H1 (cell line): Measurements from ENCODE around the gene HMGXB3.

Experiments used
- EP300 ChIP-seq, 2 experiments: IDR thresholded peaks; 1 replicate in 1 of 2; 2 replicates in 1 of 2; pipeline ENCODE4 v1.6.1; 2011 to 2012; ENCODE audit warnings: low read depth in 2 of 2, low read length in 2 of 2, mild to moderate bottlenecking in 2 of 2, borderline replicate concordance in 1 of 2, inconsistent platforms in 1 of 2, moderate library complexity in 1 of 2
- POLR2AphosphoS5 ChIP-seq: IDR thresholded peaks from 2 replicates; pipeline ENCODE4 v1.6.1; 2011; ENCODE audit warnings: low read depth, low read length
- YY1 ChIP-seq: IDR thresholded peaks from 2 replicates; pipeline ENCODE4 v1.6.1; 2011; ENCODE audit warnings: low read depth, mild to moderate bottlenecking, low read length
- TF ChIP-seq, protein P1 (sequence below), 3 experiments: IDR thresholded peaks; 1 replicate in 2 of 3; 2 replicates in 1 of 3; pipeline versions ENCODE4 v1.5.1 to v1.6.1; 2011; ENCODE audit warnings: low read length in 3 of 3, mild to moderate bottlenecking in 3 of 3, inconsistent platforms in 2 of 3, low read depth in 1 of 3, moderate library complexity in 1 of 3; ENCODE audit not compliant: insufficient read depth in 1 of 3; ENCODE audit errors: control extremely low read depth in 1 of 3

DNA sequence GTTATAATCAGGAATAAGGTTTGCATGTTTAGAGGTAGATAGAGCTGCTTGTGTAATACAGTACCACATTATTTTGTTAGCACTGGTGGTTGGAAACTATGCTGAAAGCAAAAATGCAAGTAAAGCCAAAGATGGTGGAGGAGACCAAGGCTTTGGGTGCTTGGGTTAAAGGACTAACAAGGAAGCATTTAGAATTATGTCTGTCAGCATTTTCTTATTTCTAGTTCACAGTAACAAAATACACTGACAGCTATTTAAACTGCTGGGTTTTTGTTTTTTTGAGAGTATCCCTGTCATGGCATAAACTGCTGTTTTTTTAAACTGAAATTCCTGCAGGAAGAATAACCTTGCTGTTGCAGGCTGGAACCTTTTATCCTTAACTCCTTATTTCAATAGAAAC lies 6.5 kb downstream of the HMGXB3 start:
- TF ChIP-seq EP300 (IDR thresholded peaks at IDR 0.05; ENCODE audit: borderline replicate concordance in 1 of 2, low read depth in 2 of 2, low read length in 2 of 2) (no peak), POLR2AphosphoS5 (no peak), YY1 (no peak)
- TF ChIP-seq, protein P1, sequence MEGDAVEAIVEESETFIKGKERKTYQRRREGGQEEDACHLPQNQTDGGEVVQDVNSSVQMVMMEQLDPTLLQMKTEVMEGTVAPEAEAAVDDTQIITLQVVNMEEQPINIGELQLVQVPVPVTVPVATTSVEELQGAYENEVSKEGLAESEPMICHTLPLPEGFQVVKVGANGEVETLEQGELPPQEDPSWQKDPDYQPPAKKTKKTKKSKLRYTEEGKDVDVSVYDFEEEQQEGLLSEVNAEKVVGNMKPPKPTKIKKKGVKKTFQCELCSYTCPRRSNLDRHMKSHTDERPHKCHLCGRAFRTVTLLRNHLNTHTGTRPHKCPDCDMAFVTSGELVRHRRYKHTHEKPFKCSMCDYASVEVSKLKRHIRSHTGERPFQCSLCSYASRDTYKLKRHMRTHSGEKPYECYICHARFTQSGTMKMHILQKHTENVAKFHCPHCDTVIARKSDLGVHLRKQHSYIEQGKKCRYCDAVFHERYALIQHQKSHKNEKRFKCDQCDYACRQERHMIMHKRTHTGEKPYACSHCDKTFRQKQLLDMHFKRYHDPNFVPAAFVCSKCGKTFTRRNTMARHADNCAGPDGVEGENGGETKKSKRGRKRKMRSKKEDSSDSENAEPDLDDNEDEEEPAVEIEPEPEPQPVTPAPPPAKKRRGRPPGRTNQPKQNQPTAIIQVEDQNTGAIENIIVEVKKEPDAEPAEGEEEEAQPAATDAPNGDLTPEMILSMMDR (IDR thresholded peaks at IDR 0.05; ENCODE audit: control extremely low read depth in 1 of 3, insufficient read depth in 1 of 3, low read depth in 1 of 3, low read length in 3 of 3) = no peak
